Endothelial cell of umbilical vein (primary cell): ENCODE measurements around the gene FOXN1. TPM values are rescaled to one million over a fixed set of nuclear protein-coding genes. Genes with fewer than 3 reads are reported as not detected.

Source experiments
- BruUV-seq: library from RNA; stranded (reverse); fragments of 400-500 nt; replicated peaks from 2 replicates; lab custom pipeline; 2021; lab: Mats Ljungman, UMichigan
- CTCF ChIA-PET: fragments of 300-600, 350-600 bp; sonication (Branson Sonifier 250); formaldehyde crosslinking; loops from one replicate; lab custom pipeline; 2021; ENCODE audit warnings: antibody characterized with exemption, inconsistent platforms; lab: Charles Lee
- POLR2A ChIA-PET: fragments of 300-600, 350-600 bp; sonication (Branson Sonifier 250); formaldehyde crosslinking; loops from one replicate; lab custom pipeline; 2021; ENCODE audit warnings: antibody characterized with exemption, inconsistent platforms; lab: Charles Lee
- DNase-seq: peaks from one replicate; pipeline ENCODE4 v3.0.0-alpha.2; 2011; ENCODE audit warnings: low read depth, low spot score
- FAIRE-seq: peaks from 2 replicates; lab custom pipeline; 2011; peaks lifted over from hg19 to GRCh38; lab: Jason Lieb, UNC
- H2AFZ ChIP-seq: 2 replicates; pipeline ENCODE4 v1.6.0; 2012; ENCODE audit warnings: low read depth, low read length, control low read depth, inconsistent platforms
- H3K27ac ChIP-seq: 2 replicates; pipeline ENCODE4 v1.5.1; 2011; ENCODE audit warnings: low read depth, mild to moderate bottlenecking, control low read depth, low read length, moderate library complexity; ENCODE audit not compliant: insufficient read depth
- H3K27me3 ChIP-seq, 2 experiments: 2 replicates each; pipeline versions ENCODE4 v1.6.0 to v1.6.1; 2011; ENCODE audit warnings: low read length in 2 of 2, mixed read lengths in 1 of 2; ENCODE audit not compliant: control insufficient read depth in 2 of 2, insufficient read depth in 2 of 2
- H3K36me3 ChIP-seq, 2 experiments: 2 replicates in 1 of 2; 3 replicates in 1 of 2; pipeline ENCODE4 v1.5.1; 2011; ENCODE audit warnings: low read length in 2 of 2, mild to moderate bottlenecking in 1 of 2, moderate library complexity in 1 of 2; ENCODE audit not compliant: control insufficient read depth in 2 of 2, insufficient read depth in 2 of 2; ENCODE audit errors: extremely low read depth in 1 of 2
- H3K4me1 ChIP-seq: 3 replicates; pipeline ENCODE4 v1.5.1; 2011; ENCODE audit warnings: mild to moderate bottlenecking, low read length; ENCODE audit not compliant: control insufficient read depth, insufficient read depth; ENCODE audit errors: extremely low read depth
- H3K4me2 ChIP-seq: 2 replicates; pipeline ENCODE4 v1.6.1; 2011; ENCODE audit warnings: low read length, control low read depth, mixed read lengths; ENCODE audit not compliant: insufficient read depth
- H3K4me3 ChIP-seq, 3 experiments: fragments of 200-600 bp in 1 of 3; sonication (generic), shearing (Covaris generic) in 1 of 3; replicated peaks in 1 of 3; 2 replicates each; pipeline ENCODE4 v1.5.1; 2011 to 2016; ENCODE audit warnings: control low read depth in 3 of 3, low read length in 3 of 3, mild to moderate bottlenecking in 2 of 3, inconsistent platforms in 1 of 3, low read depth in 1 of 3, moderate library complexity in 1 of 3; ENCODE audit not compliant: insufficient read depth in 1 of 3
- H3K79me2 ChIP-seq: 2 replicates; pipeline ENCODE4 v1.6.0; 2012; ENCODE audit warnings: low read length, inconsistent platforms; ENCODE audit not compliant: control insufficient read depth, insufficient read depth
- H3K9ac ChIP-seq: replicated peaks from 2 replicates; pipeline ENCODE3; 2011; ENCODE audit warnings: low read length, control low read depth; ENCODE audit not compliant: insufficient read depth; ENCODE audit errors: extremely low read depth
- H3K9me1 ChIP-seq: replicated peaks from 3 replicates; pipeline ENCODE4 v1.6.0; 2011; ENCODE audit warnings: mild to moderate bottlenecking, low read length; ENCODE audit not compliant: control insufficient read depth, insufficient read depth; ENCODE audit errors: extremely low read depth
- H3K9me3 ChIP-seq: replicated peaks from 2 replicates; pipeline ENCODE4 v1.5.1; 2012; ENCODE audit warnings: low read length, inconsistent platforms; ENCODE audit not compliant: control insufficient read depth, insufficient read depth
- H4K20me1 ChIP-seq: replicated peaks from 2 replicates; pipeline ENCODE3; 2011; ENCODE audit warnings: mild to moderate bottlenecking, low read length; ENCODE audit not compliant: control insufficient read depth, insufficient read depth; ENCODE audit errors: extremely low read depth
- EZH2 ChIP-seq: IDR thresholded peaks from 2 replicates; pipeline ENCODE4 v1.6.1; 2012; ENCODE audit warnings: borderline replicate concordance, low read depth, mild to moderate bottlenecking, moderate library complexity, low read length, inconsistent platforms; ENCODE audit not compliant: severe bottlenecking
- FOS ChIP-seq: IDR thresholded peaks from 2 replicates; pipeline ENCODE4 v1.6.1; 2011; ENCODE audit warnings: mild to moderate bottlenecking, low read length, moderate library complexity, borderline replicate concordance; ENCODE audit not compliant: insufficient read depth
- GATA2 ChIP-seq: IDR thresholded peaks from 2 replicates; pipeline ENCODE4 v1.7.0; 2011; ENCODE audit warnings: low read depth, mild to moderate bottlenecking, moderate library complexity, mixed read lengths, low read length; ENCODE audit not compliant: insufficient read length, insufficient read depth
- JUN ChIP-seq: IDR thresholded peaks from 2 replicates; pipeline ENCODE4 v1.6.1; 2011; ENCODE audit warnings: borderline replicate concordance, low read depth; ENCODE audit not compliant: insufficient read length, insufficient read depth
- MYC ChIP-seq: IDR thresholded peaks from one replicate; pipeline ENCODE4 v1.6.1; 2011; ENCODE audit warnings: mild to moderate bottlenecking, low read depth, low read length
- POLR2A ChIP-seq: IDR thresholded peaks from 2 replicates; pipeline ENCODE4 v1.6.1; 2012; ENCODE audit warnings: low read depth, mild to moderate bottlenecking, control low read depth, low read length
- POLR2AphosphoS5 ChIP-seq: IDR thresholded peaks from 2 replicates; pipeline ENCODE4 v1.6.1; 2012; ENCODE audit warnings: low read depth, mild to moderate bottlenecking, control low read depth, low read length, moderate library complexity; ENCODE audit not compliant: insufficient read depth
- dilution Hi-C: fragments of 300-500 bp; cut with MboI; formaldehyde crosslinking; loops from one replicate; pipeline ENCODE4 v1.15.0; 2019; ENCODE audit warnings: low sequenced_read_pairs; ENCODE audit not compliant: extremely low pct_ligation_motif_present
- intact Hi-C: fragments of 100-400 bp; cut with micrococcal nuclease; formaldehyde crosslinking; loops from one replicate; pipeline ENCODE4 v1.10.0; 2022
- polyA plus RNA-seq, 4 experiments: library from polyadenylated mRNA; depleted of rRNA in 3 of 4; stranded (reverse) in 3 of 4; unstranded in 1 of 4; fragments of >200 nt; gene quantifications; 2 replicates each; pipeline versions ENCODE4 v1.2.1 to v1.2.3, GENCODE V29; 2011 to 2012; ENCODE audit warnings: missing spikeins in 1 of 4
- total RNA-seq: library from RNA; stranded (reverse); gene quantifications from 2 replicates; pipeline ENCODE4 v1.2.3, GENCODE V29; 2021
- TF ChIP-seq, protein P1 (sequence below), 2 donors: IDR thresholded peaks; 1 replicate in 1 of 2; 2 replicates in 1 of 2; pipeline ENCODE4 v1.5.1; 2011; ENCODE audit warnings: low read length in 2 of 2, mild to moderate bottlenecking in 2 of 2, moderate library complexity in 2 of 2, control low read depth in 1 of 2, inconsistent platforms in 1 of 2, low read depth in 1 of 2; ENCODE audit not compliant: insufficient read depth in 1 of 2; ENCODE audit errors: extremely low read depth in 1 of 2
- TF ChIP-seq, protein P2 (sequence below): IDR thresholded peaks from 2 replicates; pipeline ENCODE4 v1.6.1; 2011; ENCODE audit not compliant: insufficient read depth, insufficient read length

The FOXN1 gene
- total and polyA plus RNA-seq, 2 donors (not counting 3 experiments of a cell fraction or from before 2014, with no cell fraction given): not detected

DNA sequence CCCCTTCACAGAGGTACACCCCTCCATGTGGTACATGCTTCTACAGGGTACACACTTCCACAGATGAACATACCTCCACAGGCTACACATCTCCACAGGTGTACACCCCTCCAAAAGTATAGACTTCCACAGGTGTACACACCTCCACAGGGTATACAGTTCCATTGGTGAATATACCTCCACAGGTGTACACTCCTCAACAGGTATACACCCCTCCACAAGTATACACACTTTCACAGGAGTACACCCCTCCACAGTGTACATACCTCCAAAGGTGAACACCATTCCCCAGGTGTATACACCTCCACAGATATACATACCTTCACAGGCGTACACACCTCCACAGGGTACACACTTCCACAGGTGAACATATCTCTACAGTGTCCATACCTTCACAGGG lies 9.4 kb downstream of the FOXN1 start:
- FAIRE-seq (no peak), DNase-seq (no peak)
- ChIA-PET CTCF (no interaction called here), POLR2A (no interaction called here)
- H3K9me1 ChIP-seq: no peaks in the 10 kb centered on the region
- no peak overlapping the region for H3K27ac ChIP-seq
- no peak overlapping the region for H3K4me2 ChIP-seq
- H3K79me2 ChIP-seq: no peaks in the 10 kb centered on the region
- no peaks in the 10 kb centered on the region for H3K4me1 ChIP-seq
- no peak for TF ChIP-seq POLR2AphosphoS5
- TF ChIP-seq JUN: no peak
- no peak for TF ChIP-seq FOS
- TF ChIP-seq, protein P1, sequence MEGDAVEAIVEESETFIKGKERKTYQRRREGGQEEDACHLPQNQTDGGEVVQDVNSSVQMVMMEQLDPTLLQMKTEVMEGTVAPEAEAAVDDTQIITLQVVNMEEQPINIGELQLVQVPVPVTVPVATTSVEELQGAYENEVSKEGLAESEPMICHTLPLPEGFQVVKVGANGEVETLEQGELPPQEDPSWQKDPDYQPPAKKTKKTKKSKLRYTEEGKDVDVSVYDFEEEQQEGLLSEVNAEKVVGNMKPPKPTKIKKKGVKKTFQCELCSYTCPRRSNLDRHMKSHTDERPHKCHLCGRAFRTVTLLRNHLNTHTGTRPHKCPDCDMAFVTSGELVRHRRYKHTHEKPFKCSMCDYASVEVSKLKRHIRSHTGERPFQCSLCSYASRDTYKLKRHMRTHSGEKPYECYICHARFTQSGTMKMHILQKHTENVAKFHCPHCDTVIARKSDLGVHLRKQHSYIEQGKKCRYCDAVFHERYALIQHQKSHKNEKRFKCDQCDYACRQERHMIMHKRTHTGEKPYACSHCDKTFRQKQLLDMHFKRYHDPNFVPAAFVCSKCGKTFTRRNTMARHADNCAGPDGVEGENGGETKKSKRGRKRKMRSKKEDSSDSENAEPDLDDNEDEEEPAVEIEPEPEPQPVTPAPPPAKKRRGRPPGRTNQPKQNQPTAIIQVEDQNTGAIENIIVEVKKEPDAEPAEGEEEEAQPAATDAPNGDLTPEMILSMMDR (IDR thresholded peaks at IDR 0.05; ENCODE audit: extremely low read depth in 1 of 2, insufficient read depth in 1 of 2, low read depth in 1 of 2, low read length in 2 of 2): no peak
- TF ChIP-seq EZH2: no peak
- TF ChIP-seq MYC: no peak
- TF ChIP-seq GATA2: no peak
- no peak for TF ChIP-seq POLR2A
- TF ChIP-seq, protein P2, sequence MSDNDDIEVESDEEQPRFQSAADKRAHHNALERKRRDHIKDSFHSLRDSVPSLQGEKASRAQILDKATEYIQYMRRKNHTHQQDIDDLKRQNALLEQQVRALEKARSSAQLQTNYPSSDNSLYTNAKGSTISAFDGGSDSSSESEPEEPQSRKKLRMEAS: no peak
- H3K36me3 ChIP-seq: no peaks in the 10 kb centered on the region
- BruUV-seq: no TSS peak
- intact Hi-C loops (no loop called here), dilution Hi-C loops (no loop called here)
- no peak overlapping the region for H2AFZ ChIP-seq
- no peak overlapping the region for H3K9ac ChIP-seq
- H3K27me3 ChIP-seq: peaks cover 0 to 5% of the 10 kb centered on the region in 2 experiments
- H4K20me1 ChIP-seq: no peaks in the 10 kb centered on the region
- no peak overlapping the region for H3K4me3 ChIP-seq
- no peaks in the 10 kb centered on the region for H3K9me3 ChIP-seq
